AG04449 (cell line): ENCODE measurements around the gene ADGRG2.
A peak's percentile ranks its signal among the peaks of the same experiment; 100 is the strongest.

Experiments
- CTCF ChIA-PET: fragments of 350-600 bp; formaldehyde crosslinking; extraction: SDS; loops from one replicate; lab custom pipeline; 2021; ENCODE audit warnings: antibody characterized with exemption; lab: Yijun Ruan, JAX
- POLR2A ChIA-PET: fragments of 400-600, 350-600 bp; formaldehyde crosslinking; extraction: SDS; loops from one replicate; lab custom pipeline; 2020; ENCODE audit warnings: antibody characterized with exemption, inconsistent platforms; lab: Yijun Ruan, JAX
- DNase-seq: peaks from one replicate; pipeline ENCODE4 v3.0.0-alpha.2; 2010; ENCODE audit warnings: low read depth, low spot score
- H3K4me3 ChIP-seq: 2 replicates; pipeline ENCODE4 v1.5.1; 2011; ENCODE audit warnings: low read depth, mild to moderate bottlenecking, control low read depth, low read length
- TF ChIP-seq, protein P1 (sequence below): IDR thresholded peaks from one replicate; pipeline ENCODE4 v1.5.1; 2011; ENCODE audit warnings: mild to moderate bottlenecking, moderate library complexity, low read length, control low read depth, inconsistent platforms; ENCODE audit not compliant: insufficient read depth; ENCODE audit errors: missing control alignments

Gene ADGRG2

GRCh38 chrX:18995221-18995620, 127.0 kb downstream of the ADGRG2 start:
- ChIA-PET CTCF (interaction anchor here (2.0 kb wide), 1 partner anchor 10 kb away, joined by 12 read pairs; no protein-coding TSS in a partner anchor), POLR2A (interaction anchor here (0.9 kb wide), 1 partner anchor 10 kb away, joined by 3 read pairs; no protein-coding TSS in a partner anchor)
- DNase-seq = peak; percentile 34
- TF ChIP-seq, protein P1, sequence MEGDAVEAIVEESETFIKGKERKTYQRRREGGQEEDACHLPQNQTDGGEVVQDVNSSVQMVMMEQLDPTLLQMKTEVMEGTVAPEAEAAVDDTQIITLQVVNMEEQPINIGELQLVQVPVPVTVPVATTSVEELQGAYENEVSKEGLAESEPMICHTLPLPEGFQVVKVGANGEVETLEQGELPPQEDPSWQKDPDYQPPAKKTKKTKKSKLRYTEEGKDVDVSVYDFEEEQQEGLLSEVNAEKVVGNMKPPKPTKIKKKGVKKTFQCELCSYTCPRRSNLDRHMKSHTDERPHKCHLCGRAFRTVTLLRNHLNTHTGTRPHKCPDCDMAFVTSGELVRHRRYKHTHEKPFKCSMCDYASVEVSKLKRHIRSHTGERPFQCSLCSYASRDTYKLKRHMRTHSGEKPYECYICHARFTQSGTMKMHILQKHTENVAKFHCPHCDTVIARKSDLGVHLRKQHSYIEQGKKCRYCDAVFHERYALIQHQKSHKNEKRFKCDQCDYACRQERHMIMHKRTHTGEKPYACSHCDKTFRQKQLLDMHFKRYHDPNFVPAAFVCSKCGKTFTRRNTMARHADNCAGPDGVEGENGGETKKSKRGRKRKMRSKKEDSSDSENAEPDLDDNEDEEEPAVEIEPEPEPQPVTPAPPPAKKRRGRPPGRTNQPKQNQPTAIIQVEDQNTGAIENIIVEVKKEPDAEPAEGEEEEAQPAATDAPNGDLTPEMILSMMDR = no peak
- H3K4me3 ChIP-seq = peak overlapping the region; percentile 12; the same call in 1 of the 2 replicates

- DNase-seq = peak; percentile 69
- ChIA-PET POLR2A (interaction anchor here (0.9 kb wide), 1 partner anchor 10 kb away, joined by 3 read pairs; no protein-coding TSS in a partner anchor), CTCF (interaction anchor here (2.0 kb wide), 1 partner anchor 9 kb away, joined by 12 read pairs; no protein-coding TSS in a partner anchor)
- peak overlapping the region; percentile 12; the same call in 1 of the 2 replicates for H3K4me3 ChIP-seq
- TF ChIP-seq, protein P1 = no peak
Measured at GRCh38 chrX:18994713-18995112, 127.6 kb downstream of the ADGRG2 start.

GRCh38 chrX:18992829-18993228, 129.4 kb downstream of the ADGRG2 start:
- no peak for DNase-seq
- TF ChIP-seq, protein P1 = no peak
- ChIA-PET CTCF (no interaction called here), POLR2A (no interaction called here)
- no peak overlapping the region for H3K4me3 ChIP-seq

- ChIA-PET CTCF (interaction anchor here (0.7 to 2.3 kb wide), 5 partner anchors 10 to 45 kb away, joined by 3 to 12 read pairs (median 3); no protein-coding TSS in a partner anchor), POLR2A (interaction anchor here (0.9 kb wide), 1 partner anchor 9 kb away, joined by 3 read pairs; no protein-coding TSS in a partner anchor)
- peak overlapping the region; percentile 66 for H3K4me3 ChIP-seq
- DNase-seq = no peak
- TF ChIP-seq, protein P1 = no peak
Measured at GRCh38 chrX:18985186-18985435, 137.2 kb downstream of the ADGRG2 start.

DNA sequence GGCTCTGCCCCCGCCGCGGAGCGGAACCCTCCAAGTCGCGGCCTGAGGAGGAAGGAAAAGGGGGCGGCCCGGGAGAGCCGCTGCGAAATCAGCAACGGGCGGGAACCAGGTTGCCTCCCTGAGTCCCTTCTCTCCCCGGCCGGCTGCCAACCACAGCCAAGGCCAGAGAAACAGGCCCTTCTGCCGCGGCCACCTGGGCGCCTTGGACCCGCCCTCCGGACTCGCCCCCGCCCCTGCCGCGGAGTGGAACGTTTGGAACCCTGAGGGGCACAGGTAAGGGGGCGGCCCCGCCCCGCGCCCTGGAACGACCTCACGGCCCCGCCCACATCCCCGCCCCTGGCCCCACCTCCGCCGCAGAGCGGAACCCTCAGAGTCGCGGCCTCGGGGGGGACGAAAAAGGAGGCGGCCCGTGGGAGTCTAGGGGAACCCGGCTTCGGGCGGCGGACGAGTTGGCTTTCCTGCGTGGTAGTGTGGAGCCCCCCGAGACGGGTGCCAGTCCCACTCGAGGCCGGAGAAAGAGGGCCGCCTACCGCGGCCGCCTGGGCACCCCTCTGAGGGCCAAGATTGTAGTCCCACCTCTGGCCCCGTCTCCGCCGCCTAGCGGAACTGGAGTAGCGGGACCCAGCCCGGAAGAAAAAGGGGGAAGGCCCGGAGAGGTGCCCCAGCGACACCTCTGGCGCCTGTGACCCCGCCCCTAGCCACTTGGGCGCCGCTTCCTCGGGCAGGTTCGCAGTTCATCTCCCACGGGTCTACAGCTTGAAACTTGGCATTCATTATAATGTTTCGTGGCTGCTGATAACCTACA, 137.7 kb downstream of the ADGRG2 start:
- POLR2A ChIA-PET = interaction anchor here (0.7 to 0.9 kb wide), 2 partner anchors 10 to 349 kb away, joined by 3 read pairs; no protein-coding TSS in a partner anchor
- H3K4me3 ChIP-seq = peak overlapping the region; percentile 66
- TF ChIP-seq, protein P1 = peak; percentile 39
- DNase-seq = no peak
- CTCF ChIA-PET = interaction anchor here (0.8 to 2.3 kb wide), 4 partner anchors 10 to 44 kb away, joined by 3 to 12 read pairs (median 3); no protein-coding TSS in a partner anchor
